Breast epithelium (tissue), 3 donors: ENCODE results near the gene CDYL.

ENCODE experiments used
- POLR2A ChIP-seq: fragments of 450-650 bp; IDR thresholded peaks from one replicate; pipeline ENCODE4 v1.6.1; 2016; ENCODE audit warnings: antibody characterized with exemption, mild to moderate bottlenecking, moderate library complexity
- POLR2AphosphoS5 ChIP-seq, 3 donors: sonication (generic); formaldehyde crosslinking; IDR thresholded peaks; one replicate each; pipeline ENCODE4 v1.6.1; 2017; ENCODE audit warnings: antibody characterized with exemption in 3 of 3

DNA sequence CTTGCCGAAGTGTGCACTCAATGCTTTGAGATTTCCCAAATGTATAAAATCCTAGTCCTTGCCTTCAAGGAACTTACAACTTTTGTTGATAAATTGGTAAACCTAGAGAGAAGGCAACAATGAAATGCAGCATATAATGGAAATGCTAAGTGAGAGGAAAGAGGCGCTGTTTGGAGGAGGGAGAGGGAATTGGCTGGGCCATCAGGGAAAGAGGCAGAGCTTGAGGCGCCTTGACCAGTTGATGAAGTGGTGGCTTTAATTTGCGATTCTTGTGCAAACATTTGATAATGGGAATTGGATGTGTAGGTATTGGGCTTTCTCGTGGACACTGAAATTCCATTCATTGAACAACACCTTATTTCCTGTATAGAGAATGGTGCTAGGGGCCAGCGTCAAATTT, 1.9 kb upstream of the CDYL start:
- TF ChIP-seq POLR2AphosphoS5 (IDR thresholded peaks at IDR 0.05) (no peak), POLR2A (no peak)
